Measurements from ENCODE around the gene HMOX2. TPM values are rescaled to one million over a fixed set of nuclear protein-coding genes. Genes with fewer than 3 reads are reported as not detected.

Gene HMOX2
- total RNA-seq, 1 donor, result 57.9 TPM

DNA sequence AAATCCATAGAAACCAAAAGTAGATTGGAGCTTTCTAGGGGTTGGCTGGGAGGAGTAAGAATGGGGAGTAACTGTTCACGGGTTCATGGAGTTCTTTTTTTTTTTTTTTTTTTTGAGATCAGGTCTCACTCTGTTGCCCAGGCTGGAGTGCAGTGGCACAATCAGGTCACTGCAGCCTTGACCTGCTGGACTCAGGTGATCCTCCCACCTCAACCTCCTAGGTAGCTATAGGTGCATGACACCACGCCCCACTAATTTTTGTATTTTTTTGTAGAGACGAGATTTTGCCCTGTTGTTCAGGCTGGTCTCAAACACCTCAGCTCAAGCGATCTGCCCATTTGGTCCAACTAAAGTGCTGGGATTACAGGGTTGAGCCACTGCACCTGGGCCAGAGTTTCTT, 3.3 kb upstream of the HMOX2 start:
- TF ChIP-seq, protein P1, sequence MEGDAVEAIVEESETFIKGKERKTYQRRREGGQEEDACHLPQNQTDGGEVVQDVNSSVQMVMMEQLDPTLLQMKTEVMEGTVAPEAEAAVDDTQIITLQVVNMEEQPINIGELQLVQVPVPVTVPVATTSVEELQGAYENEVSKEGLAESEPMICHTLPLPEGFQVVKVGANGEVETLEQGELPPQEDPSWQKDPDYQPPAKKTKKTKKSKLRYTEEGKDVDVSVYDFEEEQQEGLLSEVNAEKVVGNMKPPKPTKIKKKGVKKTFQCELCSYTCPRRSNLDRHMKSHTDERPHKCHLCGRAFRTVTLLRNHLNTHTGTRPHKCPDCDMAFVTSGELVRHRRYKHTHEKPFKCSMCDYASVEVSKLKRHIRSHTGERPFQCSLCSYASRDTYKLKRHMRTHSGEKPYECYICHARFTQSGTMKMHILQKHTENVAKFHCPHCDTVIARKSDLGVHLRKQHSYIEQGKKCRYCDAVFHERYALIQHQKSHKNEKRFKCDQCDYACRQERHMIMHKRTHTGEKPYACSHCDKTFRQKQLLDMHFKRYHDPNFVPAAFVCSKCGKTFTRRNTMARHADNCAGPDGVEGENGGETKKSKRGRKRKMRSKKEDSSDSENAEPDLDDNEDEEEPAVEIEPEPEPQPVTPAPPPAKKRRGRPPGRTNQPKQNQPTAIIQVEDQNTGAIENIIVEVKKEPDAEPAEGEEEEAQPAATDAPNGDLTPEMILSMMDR (IDR thresholded peaks at IDR 0.05; ENCODE audit: insufficient read depth, low read depth, low read length), result no peak
- no peak for DNase-seq (ENCODE audit: low read depth)
- no peak overlapping the region for H3K4me3 ChIP-seq (ENCODE audit: low read depth, low read length)

DNA sequence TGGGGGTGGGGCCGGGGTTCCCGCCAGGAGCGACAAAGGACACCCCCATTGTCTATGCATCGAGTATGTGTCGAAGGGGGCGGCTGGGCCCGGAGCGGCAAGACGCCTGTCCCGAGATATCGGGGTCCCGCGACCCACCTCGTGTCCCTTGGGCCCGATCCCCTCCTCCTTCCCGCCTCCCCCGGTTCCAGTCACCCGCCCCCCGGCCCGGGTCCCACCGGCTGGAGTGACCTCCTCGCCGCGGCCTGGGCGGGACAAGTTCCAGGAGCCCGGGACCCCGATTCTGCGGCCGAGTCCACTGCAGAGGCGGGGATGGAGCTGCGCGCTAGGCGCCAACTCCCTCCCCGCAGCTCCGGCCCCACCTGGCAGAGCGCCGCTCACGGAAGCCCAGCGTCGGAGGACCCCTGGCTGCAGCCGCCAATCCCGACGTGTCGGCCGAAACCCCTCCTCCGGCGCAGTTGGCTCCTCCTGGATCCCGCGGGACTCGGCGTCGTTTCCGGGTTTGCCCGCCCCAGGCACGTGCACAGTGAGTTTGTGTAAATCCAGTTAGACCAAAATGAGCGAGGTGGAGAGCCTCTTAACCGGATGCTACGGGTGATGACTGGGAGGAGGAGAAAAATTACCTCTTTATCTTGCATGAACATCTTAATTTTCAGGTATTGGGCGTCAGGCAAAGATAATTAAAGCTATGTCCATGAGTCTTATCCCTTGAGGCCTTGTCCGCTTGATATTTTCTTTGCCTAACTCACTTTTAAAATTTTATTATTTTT, 1.8 kb upstream of the HMOX2 start, which contains the start of gene NMRAL1:
NMRAL1 (minus strand) TSS at position 434 of the 770 bp plus-strand sequence. CDS start 493 bp downstream, outside the sequence.
- H3K4me3 ChIP-seq (ENCODE audit: low read depth, low read length), result peak within 1 kb of the TSS; percentile 65
- TF ChIP-seq, protein P1 (IDR thresholded peaks at IDR 0.05; ENCODE audit: insufficient read depth, low read depth, low read length), result no peak
- DNase-seq (ENCODE audit: low read depth), result peak; percentile 92

DNA sequence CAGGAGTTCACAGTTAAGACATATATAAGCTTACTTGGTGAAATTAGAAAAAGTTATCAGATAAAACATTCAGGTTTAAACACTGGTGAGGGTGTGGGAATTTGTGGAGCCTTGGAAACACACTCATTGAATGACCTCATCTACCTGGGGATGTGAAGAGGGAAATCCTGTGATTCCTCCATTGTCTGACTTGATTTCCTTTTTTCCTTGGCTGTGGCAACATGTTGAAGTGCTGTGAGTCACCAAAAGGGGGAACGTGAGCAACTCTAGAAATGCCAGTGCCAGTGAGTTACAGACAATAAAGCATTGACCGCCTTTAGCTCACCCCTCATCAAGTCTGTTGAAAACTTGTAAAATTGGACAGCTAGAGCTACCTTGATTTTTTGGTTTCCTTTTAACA, 1.8 kb downstream of the HMOX2 start:
- TF ChIP-seq, protein P1 (IDR thresholded peaks at IDR 0.05; ENCODE audit: insufficient read depth, low read depth, low read length), result peak; percentile 30
- peak; percentile 44 for DNase-seq (ENCODE audit: low read depth)
- peak overlapping the region; percentile 92 for H3K4me3 ChIP-seq (ENCODE audit: low read depth, low read length)

- H3K4me3 ChIP-seq (ENCODE audit: low read depth, low read length), result no peak overlapping the region
- no peak for DNase-seq (ENCODE audit: low read depth)
- TF ChIP-seq, protein P1 (IDR thresholded peaks at IDR 0.05; ENCODE audit: insufficient read depth, low read depth, low read length), result no peak
These were observed 5.3 kb downstream of the HMOX2 start for GRCh38 chr16:4481526-4481925.

GRCh38 chr16:4481963-4482362, 5.8 kb downstream of the HMOX2 start:
- no peak overlapping the region for H3K4me3 ChIP-seq (ENCODE audit: low read depth, low read length)
- no peak for DNase-seq (ENCODE audit: low read depth)
- TF ChIP-seq, protein P1 (IDR thresholded peaks at IDR 0.05; ENCODE audit: insufficient read depth, low read depth, low read length), result no peak

- TF ChIP-seq, protein P1 (IDR thresholded peaks at IDR 0.05; ENCODE audit: insufficient read depth, low read depth, low read length), result no peak
- no peak for DNase-seq (ENCODE audit: low read depth)
- H3K4me3 ChIP-seq (ENCODE audit: low read depth, low read length), result no peak overlapping the region
These were observed 10.1 kb downstream of the HMOX2 start for GRCh38 chr16:4486126-4486893.
